Activated T-cell treated with anti-CD3 and anti-CD28 coated beads for 48 hours (primary cell): Measurements from ENCODE around the gene ENTREP1.
"Not testable (repeated sequence)": the region's sequence is repeated elsewhere in the genome, so short reads cannot be mapped to it uniquely, and the experiment has no call there.

Experiments
- DNase-seq: peaks from one replicate; pipeline ENCODE4 v3.0.0-alpha.2; 2020; ENCODE audit warnings: low read depth

The ENTREP1 gene

GRCh38 chr9:69364510-69365150, 39.6 kb downstream of the ENTREP1 start:
- no peak for DNase-seq

DNA sequence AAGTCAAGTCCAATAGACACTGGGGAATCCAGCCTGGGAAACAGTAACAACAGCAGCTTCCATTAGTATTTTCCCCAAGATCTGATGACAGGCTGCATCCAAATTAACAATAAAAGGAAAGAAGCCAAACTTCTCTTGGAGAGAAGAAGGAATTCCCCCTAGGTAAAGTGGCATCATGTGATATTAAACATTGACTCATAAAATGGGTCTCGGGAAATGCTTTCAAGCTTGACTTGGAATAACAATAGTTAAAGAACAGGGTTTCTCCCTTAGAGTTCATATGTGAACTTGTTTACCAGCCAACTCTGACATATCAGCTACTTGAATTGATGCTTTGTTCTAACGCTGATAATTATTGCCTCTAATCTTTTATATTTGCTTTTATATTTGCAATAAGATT, 45.4 kb downstream of the ENTREP1 start:
- DNase-seq, result no peak

GRCh38 chr9:69371001-69371400, 46.0 kb downstream of the ENTREP1 start:
- no peak for DNase-seq

DNA sequence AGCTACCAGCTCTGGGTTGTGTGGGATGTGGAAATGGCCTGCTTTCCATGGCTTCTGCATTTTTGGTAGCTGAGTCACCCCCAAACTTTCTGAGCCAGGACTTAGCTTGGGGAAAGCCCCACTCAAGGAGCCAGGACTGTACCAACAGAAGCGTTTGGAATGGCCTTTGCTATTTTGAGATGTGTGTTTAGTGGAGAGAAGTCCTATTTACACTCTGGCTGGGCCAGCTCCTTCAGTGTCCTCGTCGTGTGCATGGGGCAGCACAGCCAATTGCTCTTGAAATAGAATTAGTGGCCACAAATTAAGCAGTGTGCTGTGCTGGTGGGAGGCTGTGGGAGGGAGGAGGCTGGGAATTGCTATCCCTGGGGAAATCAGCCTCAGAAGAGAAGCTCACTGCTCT, 51.6 kb downstream of the ENTREP1 start:
- no peak for DNase-seq

DNA sequence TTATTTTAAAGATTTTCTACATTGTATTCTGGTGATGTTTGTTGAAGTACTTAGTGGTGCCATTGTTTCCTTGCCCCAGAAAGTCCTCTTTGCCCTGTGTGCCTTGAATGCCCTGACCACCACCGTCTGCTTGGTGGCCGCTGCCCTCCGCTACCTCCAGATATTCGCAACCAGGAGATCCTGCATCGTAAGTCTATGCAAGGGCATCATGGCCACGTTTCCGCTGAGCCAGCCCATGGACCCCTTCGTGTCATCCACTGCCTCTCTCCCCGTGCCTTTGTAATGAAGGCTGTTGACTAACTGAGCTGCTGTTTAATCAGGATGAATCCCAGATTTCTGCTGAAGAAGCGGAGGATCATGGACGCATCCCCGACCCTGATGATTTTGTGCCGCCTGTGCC, 52.3 kb downstream of the ENTREP1 start:
- DNase-seq, result no peak

GRCh38 chr9:69377981-69378380, 53.0 kb downstream of the ENTREP1 start:
- no peak for DNase-seq

GRCh38 chr9:69379270-69379982, 54.4 kb downstream of the ENTREP1 start:
- no peak for DNase-seq

- no peak for DNase-seq
Measured at GRCh38 chr9:69380301-69380700, 55.3 kb downstream of the ENTREP1 start.

DNA sequence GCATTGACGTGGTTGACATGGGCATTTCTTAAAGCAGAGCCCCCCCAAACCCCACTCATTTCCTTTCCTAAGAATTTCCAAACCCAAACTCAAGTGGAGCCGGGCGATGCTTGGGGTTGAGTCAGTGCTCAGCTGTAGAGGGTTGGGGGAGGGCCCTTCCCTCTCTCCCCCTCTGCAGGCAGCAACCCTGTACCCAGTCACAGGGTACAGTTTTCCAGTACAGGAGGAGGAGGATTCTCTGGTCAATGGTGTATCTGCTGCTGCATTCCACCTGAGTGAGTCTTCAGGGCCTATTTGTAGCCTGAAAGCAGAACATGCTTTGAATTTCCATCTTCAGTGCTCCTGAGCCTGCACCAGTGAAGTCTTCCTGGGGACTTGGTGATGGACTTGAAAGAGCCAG, 55.8 kb downstream of the ENTREP1 start:
- DNase-seq, result no peak

GRCh38 chr9:69382135-69382534, 57.1 kb downstream of the ENTREP1 start:
- no peak for DNase-seq

DNA sequence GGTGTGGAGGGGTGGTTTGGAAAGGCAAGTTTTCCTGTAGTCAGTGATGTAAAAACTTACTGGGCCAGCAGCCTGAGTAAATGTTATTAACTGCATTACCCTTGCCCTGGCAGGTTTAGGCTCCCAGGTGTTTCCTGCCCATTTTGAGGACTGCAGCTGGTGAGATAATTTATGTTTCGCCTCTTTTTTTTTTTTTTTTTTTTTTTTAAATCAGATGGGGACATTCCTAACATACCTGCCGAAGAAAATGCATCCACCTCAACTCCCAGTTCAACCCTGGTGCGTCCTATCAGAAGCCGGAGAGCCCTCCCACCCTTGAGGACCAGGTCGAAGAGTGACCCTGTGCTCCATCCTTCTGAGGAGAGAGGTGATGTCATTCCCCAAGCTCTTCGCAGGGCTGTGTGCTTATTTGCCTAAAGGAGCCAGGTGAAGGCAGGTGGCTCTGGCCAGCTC, 60.6 kb downstream of the ENTREP1 start:
- DNase-seq, result no peak

DNA sequence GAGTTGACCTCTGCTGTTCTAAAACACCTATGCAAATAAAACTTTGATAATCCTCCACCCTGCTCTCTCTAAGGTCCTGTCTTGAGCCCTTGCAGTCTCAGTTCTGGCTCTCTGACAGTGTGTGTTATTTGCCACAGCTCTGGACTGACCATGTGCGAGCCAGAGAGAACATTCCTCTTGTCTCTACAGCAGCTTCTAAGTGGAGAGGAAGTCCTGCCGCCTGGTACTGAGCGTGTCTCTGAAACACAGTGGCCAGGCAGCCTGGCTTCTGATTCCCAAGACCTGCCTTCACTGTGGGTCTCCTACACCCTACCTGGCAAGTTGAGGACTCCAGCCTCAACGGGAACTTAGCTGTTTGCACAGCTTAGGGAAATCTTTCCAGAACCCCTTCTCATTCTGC, 61.6 kb downstream of the ENTREP1 start:
- DNase-seq, result no peak

- DNase-seq, result no peak
Measured at GRCh38 chr9:69388596-69388995, 63.6 kb downstream of the ENTREP1 start.

DNA sequence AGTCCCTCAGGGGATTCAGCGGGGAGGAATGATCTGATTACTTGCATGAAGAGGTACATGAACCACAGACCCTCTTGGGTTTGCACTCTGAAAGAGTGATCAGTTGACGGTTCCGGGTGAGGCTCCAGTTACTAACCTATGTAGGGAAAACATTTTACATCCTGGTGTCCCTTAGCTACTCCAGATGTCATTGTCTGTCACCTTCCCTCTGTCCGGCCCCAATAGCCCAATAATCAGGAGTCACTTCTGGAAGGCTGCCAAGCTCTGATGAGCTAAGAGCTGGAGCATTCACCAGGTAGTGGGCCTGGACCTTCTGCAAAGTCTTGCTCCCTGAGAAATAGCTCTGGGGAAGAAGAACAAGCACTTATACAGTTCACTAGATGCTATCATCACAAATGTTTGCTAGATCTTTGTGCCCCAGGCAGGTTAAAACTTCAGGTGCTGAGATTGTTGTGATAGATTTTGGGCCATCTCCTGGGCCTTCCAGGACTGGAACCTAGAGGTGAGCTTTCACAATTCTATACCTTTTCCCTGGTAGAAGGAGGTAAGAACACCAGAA, 64.5 kb downstream of the ENTREP1 start:
- DNase-seq, result no peak

GRCh38 chr9:69391487-69391886, 66.5 kb downstream of the ENTREP1 start:
- DNase-seq, result no peak

DNA sequence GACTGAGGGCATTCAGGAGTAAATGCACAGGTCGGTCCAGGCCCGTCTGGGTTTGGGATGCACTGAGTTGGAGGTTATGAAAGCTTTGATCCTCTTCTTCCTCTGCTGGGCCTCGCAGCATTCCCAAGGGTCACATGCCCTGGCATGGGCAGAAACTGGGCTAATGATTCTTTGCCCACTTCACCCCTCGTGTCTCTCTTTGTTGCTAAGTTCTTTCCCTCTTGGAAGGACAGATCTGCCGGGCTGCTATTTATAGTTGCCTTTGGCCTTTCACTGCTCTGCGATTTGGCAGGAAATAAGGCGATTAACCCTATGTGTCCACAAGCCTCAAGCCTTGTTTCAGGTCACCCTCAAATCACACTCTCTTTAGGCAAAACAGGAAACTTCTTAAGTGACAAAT, 66.9 kb downstream of the ENTREP1 start:
- DNase-seq, result no peak

GRCh38 chr9:69392826-69393225, 67.8 kb downstream of the ENTREP1 start:
- DNase-seq, result no peak

DNA sequence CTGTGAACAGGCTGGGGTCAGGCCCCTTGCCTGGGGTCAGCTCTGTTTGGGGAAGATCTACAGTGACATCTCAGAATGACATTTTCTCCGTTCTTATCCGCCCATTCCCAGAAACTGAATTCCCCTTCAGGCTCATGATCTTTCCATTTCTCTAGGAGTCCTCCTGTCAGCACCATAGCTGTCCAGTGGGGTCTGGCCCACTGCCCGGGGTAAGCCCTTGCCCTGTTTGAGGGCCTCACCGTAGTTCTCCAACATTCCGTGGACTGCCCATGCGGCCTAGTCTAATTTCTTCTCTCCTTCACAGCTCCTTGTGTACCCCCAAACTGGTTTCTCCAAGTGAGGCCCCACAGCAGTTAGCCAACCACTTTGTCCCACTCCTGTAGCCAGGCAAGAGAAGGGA, 68.4 kb downstream of the ENTREP1 start:
- no peak for DNase-seq

DNA sequence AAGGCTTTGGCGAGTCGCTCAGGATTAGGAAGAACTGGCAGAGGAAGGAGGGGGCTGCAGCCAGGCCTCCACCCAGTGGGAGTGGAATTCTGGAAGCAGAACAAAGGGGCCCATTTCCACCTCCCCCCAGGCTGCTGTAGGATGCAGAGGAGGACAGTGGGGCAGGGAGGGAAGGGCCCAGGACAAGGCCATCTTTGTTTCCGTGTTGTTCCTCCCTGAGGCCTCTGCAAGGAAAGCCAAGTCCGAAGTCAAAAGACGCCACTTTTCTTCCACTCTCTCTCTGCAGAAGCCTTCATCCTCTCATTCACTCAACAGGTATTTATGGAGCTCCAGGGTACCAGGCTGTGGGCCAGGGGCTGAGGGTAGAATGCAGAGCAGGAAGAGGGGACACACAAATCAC, 70.7 kb downstream of the ENTREP1 start:
- DNase-seq, result no peak

DNA sequence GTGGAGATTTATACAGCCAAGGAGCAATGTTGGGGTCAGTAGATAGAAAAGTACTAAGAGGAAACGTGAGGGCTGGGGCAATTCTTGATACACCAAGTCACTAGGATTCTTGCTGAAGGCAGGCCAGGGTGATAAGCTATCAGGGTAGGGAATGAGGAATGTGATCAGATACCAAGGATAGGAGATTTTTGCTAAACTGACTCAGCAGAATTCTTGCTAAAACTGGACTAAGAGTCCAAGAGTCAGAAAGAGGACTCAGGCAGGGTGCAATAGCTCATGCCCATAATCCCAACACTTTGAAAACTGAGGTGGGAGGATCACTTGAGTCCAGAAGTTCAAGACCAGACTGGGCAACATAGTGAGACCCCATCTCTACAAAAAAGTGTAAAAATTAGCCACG, 71.7 kb downstream of the ENTREP1 start:
- DNase-seq, result no peak

DNA sequence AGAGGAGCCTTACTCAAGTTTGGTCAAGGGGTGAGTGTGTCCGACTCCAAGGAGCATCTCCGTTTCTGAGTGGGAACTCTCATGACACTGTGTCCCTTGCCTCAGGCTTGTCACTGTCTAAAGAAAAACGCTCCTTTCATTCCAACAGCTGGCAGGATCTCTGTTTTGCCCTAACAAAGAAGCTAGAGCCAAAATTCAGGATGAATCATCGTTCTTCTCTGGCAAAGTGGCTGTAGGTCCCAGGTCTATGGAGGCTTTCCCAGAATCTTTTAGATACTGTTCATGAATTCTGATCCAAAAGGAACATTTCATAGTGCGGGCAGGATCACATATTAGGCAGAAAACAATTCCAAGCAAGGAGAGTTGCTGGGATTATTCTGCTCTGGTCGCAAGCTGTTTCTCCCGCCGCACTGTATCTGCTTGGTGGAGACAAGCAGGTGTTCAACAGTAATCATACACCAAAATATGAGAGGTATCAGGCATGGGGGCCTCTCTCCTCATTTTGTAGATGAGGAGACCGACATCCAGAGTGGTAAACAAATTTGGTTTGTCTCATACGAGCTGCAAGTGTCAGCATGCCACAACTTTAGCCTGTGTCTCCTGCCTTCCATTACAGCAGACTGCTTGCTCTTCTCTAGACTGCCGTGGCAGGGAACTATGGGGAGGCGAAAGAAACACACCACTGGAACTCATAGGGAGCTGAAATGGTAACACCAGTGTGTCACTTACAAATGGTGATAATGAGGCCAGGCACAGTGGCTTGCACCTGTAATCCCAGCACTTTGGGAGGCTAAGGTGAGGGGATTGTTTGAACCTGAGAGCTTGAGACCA, 72.6 kb downstream of the ENTREP1 start:
- DNase-seq, result no peak

GRCh38 chr9:69400470-69400869, 75.5 kb downstream of the ENTREP1 start:
- no peak for DNase-seq

GRCh38 chr9:69409936-69410335, 84.9 kb downstream of the ENTREP1 start:
- DNase-seq, result not testable (repeated sequence)
